GM18867 (cell line): ENCODE results near the gene NCOA5.
A peak's percentile ranks its signal among the peaks of the same experiment; 100 is the strongest.

Source experiments
- ATAC-seq: cut with Tn5 transposase; IDR thresholded peaks from one replicate; pipeline ENCODE4 v1.9.1; 2021; ENCODE audit warnings: mild to moderate bottlenecking, moderate library complexity; ENCODE audit not compliant: unreplicated experiment

NCOA5 gene

DNA sequence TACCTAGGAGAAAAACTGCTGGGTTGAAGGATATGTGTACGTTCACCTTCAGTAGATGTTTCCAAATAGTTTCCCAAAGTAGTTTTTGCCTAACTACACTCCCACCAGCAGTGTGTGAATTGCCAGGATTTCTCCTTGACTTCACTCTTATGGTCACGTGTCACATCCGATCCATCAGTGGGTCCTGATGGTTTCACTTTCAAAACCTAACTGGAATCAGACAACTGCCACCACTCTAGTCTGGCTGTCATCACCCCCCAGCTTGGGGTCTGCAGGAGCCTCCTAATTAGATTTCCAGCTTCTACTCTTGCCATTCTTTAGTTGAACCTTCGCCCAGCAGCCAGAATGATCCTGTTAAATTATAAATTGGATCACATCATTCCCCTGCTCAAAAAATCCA is 69.2 kb downstream of the NCOA5 start:
- no peak for ATAC-seq

GRCh38 chr20:46018611-46019010 is 71.2 kb downstream of the NCOA5 start:
- no peak for ATAC-seq

DNA sequence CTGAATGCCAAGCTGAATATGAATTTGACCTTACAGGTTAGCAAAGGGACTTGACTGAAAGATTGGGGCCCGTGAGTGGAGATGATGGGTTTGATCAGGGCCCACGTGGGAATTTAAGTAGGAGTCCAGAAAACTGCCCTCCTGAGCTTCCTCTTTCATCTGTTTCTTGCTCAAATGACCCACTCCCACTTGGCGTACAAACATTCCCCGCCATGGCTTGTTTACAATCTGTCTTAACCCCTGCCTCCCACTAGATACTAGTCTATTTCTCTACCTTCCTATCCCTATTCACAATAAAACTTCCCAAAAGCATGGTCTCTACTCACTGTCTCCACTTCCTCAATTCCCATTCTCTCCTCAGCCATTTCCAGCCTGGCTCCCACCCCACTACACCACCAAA is 71.7 kb downstream of the NCOA5 start:
- no peak for ATAC-seq

GRCh38 chr20:46017272-46017671 is 72.5 kb downstream of the NCOA5 start:
- no peak for ATAC-seq

GRCh38 chr20:46014517-46015396 is 75.0 kb downstream of the NCOA5 start:
- no peak for ATAC-seq

DNA sequence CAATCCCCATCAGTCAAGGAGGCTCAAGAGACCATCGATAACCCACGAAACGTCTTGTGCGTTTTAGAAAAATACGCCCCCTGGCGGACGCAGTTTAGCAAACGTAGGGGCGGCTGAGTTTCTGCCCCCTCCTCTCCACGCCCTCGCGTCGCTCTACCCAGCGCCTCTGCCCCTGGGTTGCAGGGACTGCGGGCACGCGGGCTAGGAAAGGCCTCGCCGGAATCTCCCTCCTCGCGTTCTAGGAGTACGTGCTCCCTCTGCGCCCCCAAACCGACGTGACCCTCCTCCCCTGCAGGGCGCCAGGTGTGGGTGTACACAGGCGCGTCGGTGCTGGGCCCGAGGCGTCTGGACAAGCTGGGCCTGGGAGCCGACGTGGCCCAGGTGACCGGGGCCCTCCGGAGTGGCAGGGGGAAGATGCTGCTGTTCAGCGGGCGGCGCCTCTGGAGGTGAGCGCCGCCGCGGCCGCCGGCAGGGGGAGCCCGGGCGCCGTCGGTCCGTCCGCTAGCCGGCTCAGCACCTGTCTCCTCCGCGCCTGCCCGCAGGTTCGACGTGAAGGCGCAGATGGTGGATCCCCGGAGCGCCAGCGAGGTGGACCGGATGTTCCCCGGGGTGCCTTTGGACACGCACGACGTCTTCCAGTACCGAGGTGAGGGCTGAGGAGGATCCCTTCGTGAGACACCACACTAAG is 75.8 kb downstream of the NCOA5 start:
- ATAC-seq = peak; percentile 74

DNA sequence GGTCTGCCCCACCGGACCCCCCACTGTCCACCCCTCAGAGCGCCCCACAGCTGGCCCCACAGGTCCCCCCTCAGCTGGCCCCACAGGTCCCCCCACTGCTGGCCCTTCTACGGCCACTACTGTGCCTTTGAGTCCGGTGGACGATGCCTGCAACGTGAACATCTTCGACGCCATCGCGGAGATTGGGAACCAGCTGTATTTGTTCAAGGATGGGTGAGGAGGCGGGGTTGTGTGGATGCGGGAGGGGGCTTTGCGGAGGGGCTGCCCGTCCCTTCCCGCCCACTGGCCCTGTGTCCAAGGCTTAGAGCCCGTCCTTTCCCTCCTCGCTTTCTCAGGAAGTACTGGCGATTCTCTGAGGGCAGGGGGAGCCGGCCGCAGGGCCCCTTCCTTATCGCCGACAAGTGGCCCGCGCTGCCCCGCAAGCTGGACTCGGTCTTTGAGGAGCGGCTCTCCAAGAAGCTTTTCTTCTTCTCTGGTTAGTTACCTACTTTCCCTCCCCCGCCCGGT is 76.4 kb downstream of the NCOA5 start:
- ATAC-seq = no peak

DNA sequence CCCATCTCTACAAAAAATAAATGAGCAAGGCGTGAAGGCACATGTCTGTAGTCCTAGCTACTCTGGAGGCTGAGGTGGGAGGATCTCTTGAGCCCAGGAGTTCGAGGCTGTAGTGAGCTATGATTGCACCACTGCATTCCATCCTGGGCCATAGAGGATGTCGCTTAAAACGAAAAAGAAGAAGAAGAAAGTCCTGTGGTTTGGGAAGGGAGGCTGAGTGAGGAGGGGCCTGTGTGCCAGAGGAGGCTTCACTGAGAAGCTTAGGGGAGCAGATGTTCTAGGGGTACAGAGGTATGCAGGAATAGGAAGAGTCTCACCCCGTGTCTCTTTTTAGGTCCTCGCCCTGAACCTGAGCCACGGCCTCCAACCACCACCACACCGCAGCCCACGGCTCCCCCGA is 76.8 kb downstream of the NCOA5 start:
- no peak for ATAC-seq

DNA sequence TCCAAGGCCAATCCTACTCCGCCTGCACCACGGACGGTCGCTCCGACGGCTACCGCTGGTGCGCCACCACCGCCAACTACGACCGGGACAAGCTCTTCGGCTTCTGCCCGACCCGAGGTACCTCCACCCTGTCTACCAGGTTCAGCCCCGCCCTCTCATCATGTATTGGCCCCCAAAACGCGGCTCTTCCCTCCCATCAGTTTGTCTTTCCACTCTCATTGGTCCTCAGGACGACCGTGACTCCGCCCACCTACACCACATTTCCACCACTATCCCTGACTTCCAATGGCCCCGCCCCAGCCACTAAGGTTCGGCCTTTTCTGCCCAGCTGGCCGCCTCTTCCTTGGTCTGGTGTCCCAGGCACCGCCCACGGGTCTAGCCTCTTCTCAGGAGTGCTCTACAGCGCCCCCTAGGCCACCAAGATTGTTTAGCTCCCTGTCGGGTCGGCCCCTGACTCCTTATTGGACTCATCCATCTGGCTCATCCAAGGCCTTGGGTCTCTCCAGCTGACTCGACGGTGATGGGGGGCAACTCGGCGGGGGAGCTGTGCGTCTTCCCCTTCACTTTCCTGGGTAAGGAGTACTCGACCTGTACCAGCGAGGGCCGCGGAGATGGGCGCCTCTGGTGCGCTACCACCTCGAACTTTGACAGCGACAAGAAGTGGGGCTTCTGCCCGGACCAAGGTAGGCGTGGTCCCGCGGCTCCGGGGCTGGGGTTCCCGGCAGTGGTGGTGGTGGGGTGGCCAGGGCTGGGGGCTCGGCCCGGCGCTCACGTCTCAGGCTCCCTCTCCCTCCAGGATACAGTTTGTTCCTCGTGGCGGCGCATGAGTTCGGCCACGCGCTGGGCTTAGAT is 77.9 kb downstream of the NCOA5 start:
- no peak for ATAC-seq
